Thoracic aorta (tissue), 2 donors: Measurements from ENCODE around the gene MPG. TPM values are rescaled to one million over a fixed set of nuclear protein-coding genes. Genes with fewer than 3 reads are reported as not detected.

Experiments used
- ATAC-seq: fragments of 150-250 bp; one replicate; pipeline ENCODE4 v1.8.0; 2017; ENCODE audit warnings: low read depth; ENCODE audit not compliant: insufficient number of reproducible peaks, low FRiP score
- DNase-seq: peaks from one replicate; pipeline ENCODE4 v3.0.0-alpha.2; 2020; ENCODE audit warnings: low spot score
- H3K27ac ChIP-seq, 2 donors: fragments of 200-600 bp; sonication (generic); 1 replicate in 1 of 2; 2 replicates in 1 of 2; pipeline ENCODE4 v1.5.1; 2016; ENCODE audit warnings: mild to moderate bottlenecking in 2 of 2, moderate library complexity in 2 of 2
- H3K27me3 ChIP-seq: fragments of 200-600 bp; sonication (generic); replicated peaks from 2 replicates; pipeline ENCODE4 v1.6.0; 2016; ENCODE audit warnings: mild to moderate bottlenecking; ENCODE audit not compliant: insufficient read depth
- H3K36me3 ChIP-seq: fragments of 200-600 bp; sonication (generic); one replicate; pipeline ENCODE4 v1.5.1; 2016
- H3K4me1 ChIP-seq, 2 donors: fragments of 200-600 bp; sonication (generic); 1 replicate in 1 of 2; 2 replicates in 1 of 2; pipeline versions ENCODE4 v1.5.1 to v1.6.0; 2016; ENCODE audit warnings: low read depth in 2 of 2, mild to moderate bottlenecking in 1 of 2; ENCODE audit not compliant: control insufficient read depth in 1 of 2
- H3K4me3 ChIP-seq: fragments of 200-600 bp; sonication (generic); 2 replicates; pipeline ENCODE4 v1.5.1; 2016; ENCODE audit warnings: mild to moderate bottlenecking
- H3K9me3 ChIP-seq: fragments of 200-600 bp; sonication (generic); 2 replicates; pipeline ENCODE4 v1.5.1; 2016
- CTCF ChIP-seq: fragments of 200-600 bp; sonication (generic); IDR thresholded peaks from one replicate; pipeline ENCODE4 v1.5.1; 2019; ENCODE audit warnings: antibody characterized with exemption
- total RNA-seq, 2 donors: library from RNA; depleted of rRNA; stranded (reverse); fragments of >200 nt; gene quantifications; one replicate each; pipeline versions ENCODE4 v1.1.0 to v1.2.3, GENCODE V29; 2016

Gene MPG
- total RNA-seq, 2 donors from 2014 or later = 93.1 to 202 TPM

- Histone ChIP-seq H3K9me3 (no peaks in the 10 kb centered on the region), H3K4me3 (no peak overlapping the region), H3K27me3 (no peaks in the 10 kb centered on the region), H3K27ac (no peak overlapping the region), H3K36me3 (peaks cover 78% of the 10 kb centered on the region), H3K4me1 (peaks cover 11 to 19% of the 10 kb centered on the region in 2 donors)
- DNase-seq (no peak), ATAC-seq (no peak)
- no peak for TF ChIP-seq CTCF
Measured at GRCh38 chr16:61879-62281, 16.1 kb upstream of the MPG start.

- TF ChIP-seq CTCF = no peak
- Histone ChIP-seq H3K36me3 (peaks cover 73% of the 10 kb centered on the region), H3K27me3 (no peaks in the 10 kb centered on the region), H3K4me3 (no peak overlapping the region), H3K27ac (no peak overlapping the region), H3K4me1 (peaks cover 15 to 25% of the 10 kb centered on the region in 2 donors), H3K9me3 (no peaks in the 10 kb centered on the region)
- ATAC-seq (no peak), DNase-seq (no peak)
Measured at GRCh38 chr16:62283-62967, 15.6 kb upstream of the MPG start.

- Histone ChIP-seq H3K4me3 (no peak overlapping the region), H3K9me3 (no peaks in the 10 kb centered on the region), H3K36me3 (peaks cover 67% of the 10 kb centered on the region), H3K27me3 (no peaks in the 10 kb centered on the region), H3K4me1 (peaks cover 15 to 30% of the 10 kb centered on the region in 2 donors), H3K27ac (no peak overlapping the region)
- no peak for TF ChIP-seq CTCF
- DNase-seq (no peak), ATAC-seq (no peak)
Measured at GRCh38 chr16:62968-63391, 15.0 kb upstream of the MPG start.

GRCh38 chr16:63466-63865 lies 14.6 kb upstream of the MPG start:
- Histone ChIP-seq H3K27ac (no peak overlapping the region), H3K9me3 (no peaks in the 10 kb centered on the region), H3K36me3 (peaks cover 62% of the 10 kb centered on the region), H3K4me3 (no peak overlapping the region), H3K4me1 (peaks cover 19 to 35% of the 10 kb centered on the region in 2 donors), H3K27me3 (no peaks in the 10 kb centered on the region)
- no peak for TF ChIP-seq CTCF
- no peak for ATAC-seq
- no peak for DNase-seq

- Histone ChIP-seq H3K27me3 (no peaks in the 10 kb centered on the region), H3K27ac (no peak overlapping the region)
Measured at GRCh38 chr16:63998-64913, 13.8 kb upstream of the MPG start.

More at GRCh38 chr16:63998-64913, 13.8 kb upstream of the MPG start:
- DNase-seq (no peak), ATAC-seq (no peak)
- TF ChIP-seq CTCF = no peak
- H3K4me1 ChIP-seq = peaks cover 24 to 43% of the 10 kb centered on the region in 2 donors
- no peak overlapping the region for H3K4me3 ChIP-seq
- H3K36me3 ChIP-seq = peaks cover 55% of the 10 kb centered on the region
- no peaks in the 10 kb centered on the region for H3K9me3 ChIP-seq
